Measurements from ENCODE around the gene SUSD5.

SUSD5 gene

GRCh38 chr3:33134026-33134625 is 84.5 kb downstream of the SUSD5 start:
- no peak overlapping the region for H3K4me3 ChIP-seq (ENCODE audit: low read depth, low read length)
- no peak for TF ChIP-seq CTCF (IDR thresholded peaks at IDR 0.05; ENCODE audit: insufficient read depth, low read depth, low read length, missing control alignments)
- DNase-seq (ENCODE audit: low read depth), result peak; percentile 42

GRCh38 chr3:33132019-33132360 is 86.6 kb downstream of the SUSD5 start:
- no peak for DNase-seq (ENCODE audit: low read depth)
- H3K4me3 ChIP-seq (ENCODE audit: low read depth, low read length), result no peak overlapping the region
- no peak for TF ChIP-seq CTCF (IDR thresholded peaks at IDR 0.05; ENCODE audit: insufficient read depth, low read depth, low read length, missing control alignments)

- TF ChIP-seq CTCF (IDR thresholded peaks at IDR 0.05; ENCODE audit: insufficient read depth, low read depth, low read length, missing control alignments), result peak; percentile 62
- peak; percentile 80 for DNase-seq (ENCODE audit: low read depth)
- H3K4me3 ChIP-seq (ENCODE audit: low read depth, low read length), result no peak overlapping the region
These were observed 87.1 kb downstream of the SUSD5 start for GRCh38 chr3:33131331-33132018.

- no peak for TF ChIP-seq CTCF (IDR thresholded peaks at IDR 0.05; ENCODE audit: insufficient read depth, low read depth, low read length, missing control alignments)
- no peak for DNase-seq (ENCODE audit: low read depth)
- no peak overlapping the region for H3K4me3 ChIP-seq (ENCODE audit: low read depth, low read length)
These were observed 88.5 kb downstream of the SUSD5 start for GRCh38 chr3:33130144-33130543.

- no peak for TF ChIP-seq CTCF (IDR thresholded peaks at IDR 0.05; ENCODE audit: insufficient read depth, low read depth, low read length, missing control alignments)
- no peak for DNase-seq (ENCODE audit: low read depth)
- H3K4me3 ChIP-seq (ENCODE audit: low read depth, low read length), result no peak overlapping the region
These were observed 89.9 kb downstream of the SUSD5 start for GRCh38 chr3:33128706-33129105.

- DNase-seq (ENCODE audit: low read depth), result no peak
- no peak overlapping the region for H3K4me3 ChIP-seq (ENCODE audit: low read depth, low read length)
- TF ChIP-seq CTCF (IDR thresholded peaks at IDR 0.05; ENCODE audit: insufficient read depth, low read depth, low read length, missing control alignments), result no peak
These were observed 92.8 kb downstream of the SUSD5 start for GRCh38 chr3:33125840-33126239.

- no peak for TF ChIP-seq CTCF (IDR thresholded peaks at IDR 0.05; ENCODE audit: insufficient read depth, low read depth, low read length, missing control alignments)
- no peak for DNase-seq (ENCODE audit: low read depth)
These were observed 94.0 kb downstream of the SUSD5 start for GRCh38 chr3:33124638-33125037.

More at GRCh38 chr3:33124638-33125037, 94.0 kb downstream of the SUSD5 start:
- no peak overlapping the region for H3K4me3 ChIP-seq (ENCODE audit: low read depth, low read length)

All from GM12865 (cell line).